RWPE2 (cell line): ENCODE measurements around the gene DNAH9.

ENCODE experiments used
- ATAC-seq: fragments of 200-7000 bp; cut with Tn5 transposase; 3 replicates; pipeline ENCODE4 v1.9.1; 2021; ENCODE audit warnings: low read depth
- DNase-seq: peaks from one replicate; pipeline ENCODE4 v3.0.0-alpha.2; 2020; ENCODE audit warnings: low spot score
- H3K27ac ChIP-seq: fragments of 450-650 bp; 2 replicates; pipeline ENCODE4 v1.5.1; 2017; ENCODE audit warnings: mild to moderate bottlenecking; ENCODE audit not compliant: poor library complexity, severe bottlenecking
- H3K27me3 ChIP-seq: fragments of 250-450 bp; sonication (Bioruptor Pico); 2 replicates; pipeline ENCODE4 v1.5.1; 2021; ENCODE audit warnings: mild to moderate bottlenecking, moderate library complexity; ENCODE audit not compliant: insufficient read depth, poor library complexity, severe bottlenecking
- H3K36me3 ChIP-seq: fragments of 250-450 bp; sonication (Bioruptor Pico); 2 replicates; pipeline ENCODE4 v1.5.1; 2020; ENCODE audit warnings: low read depth, mild to moderate bottlenecking, moderate library complexity
- H3K4me1 ChIP-seq: fragments of 250-450 bp; sonication (Bioruptor Pico); 2 replicates; pipeline ENCODE4 v1.5.1; 2021; ENCODE audit warnings: mild to moderate bottlenecking, moderate library complexity; ENCODE audit not compliant: insufficient read depth, poor library complexity, severe bottlenecking
- H3K4me3 ChIP-seq: fragments of 250-450 bp; sonication (Bioruptor Pico); 2 replicates; pipeline ENCODE4 v1.5.1; 2021; ENCODE audit warnings: mild to moderate bottlenecking, moderate library complexity; ENCODE audit not compliant: severe bottlenecking
- H3K9me3 ChIP-seq: fragments of 250-450 bp; sonication (Bioruptor Pico); 2 replicates; pipeline ENCODE4 v1.5.1; 2021; ENCODE audit warnings: mild to moderate bottlenecking, moderate library complexity; ENCODE audit not compliant: severe bottlenecking
- CTCF ChIP-seq: fragments of 450-650 bp; IDR thresholded peaks from one replicate; pipeline ENCODE4 v1.5.1; 2017; ENCODE audit warnings: mild to moderate bottlenecking, moderate library complexity; ENCODE audit not compliant: poor library complexity, severe bottlenecking

The DNAH9 gene

GRCh38 chr17:11701911-11702310 is 103.6 kb downstream of the DNAH9 start:
- no peak for DNase-seq
- no peak overlapping the region for H3K27ac ChIP-seq
- ATAC-seq, result no peak
- H3K4me3 ChIP-seq, result no peak overlapping the region
- no peak for TF ChIP-seq CTCF
- no peaks in the 10 kb centered on the region for H3K27me3 ChIP-seq
- H3K9me3 ChIP-seq, result peaks cover 1% of the 10 kb centered on the region
- no peaks in the 10 kb centered on the region for H3K36me3 ChIP-seq
- no peaks in the 10 kb centered on the region for H3K4me1 ChIP-seq

GRCh38 chr17:11704041-11704440 is 105.8 kb downstream of the DNAH9 start:
- DNase-seq (no peak), ATAC-seq (no peak)
- Histone ChIP-seq H3K4me1 (no peaks in the 10 kb centered on the region), H3K27ac (no peak overlapping the region), H3K36me3 (no peaks in the 10 kb centered on the region), H3K27me3 (no peaks in the 10 kb centered on the region), H3K4me3 (no peak overlapping the region), H3K9me3 (peaks cover 1% of the 10 kb centered on the region)
- no peak for TF ChIP-seq CTCF

- Histone ChIP-seq H3K9me3 (peaks cover 1% of the 10 kb centered on the region), H3K36me3 (no peaks in the 10 kb centered on the region), H3K27me3 (no peaks in the 10 kb centered on the region), H3K4me1 (no peaks in the 10 kb centered on the region), H3K4me3 (no peak overlapping the region), H3K27ac (no peak overlapping the region)
- no peak for DNase-seq
- no peak for ATAC-seq
- no peak for TF ChIP-seq CTCF
Measured at GRCh38 chr17:11705111-11705510, 106.8 kb downstream of the DNAH9 start.

GRCh38 chr17:11707586-11707985 is 109.3 kb downstream of the DNAH9 start:
- DNase-seq, result no peak
- no peak for ATAC-seq
- Histone ChIP-seq H3K4me1 (no peaks in the 10 kb centered on the region), H3K27me3 (no peaks in the 10 kb centered on the region), H3K27ac (no peak overlapping the region), H3K9me3 (peaks cover 1% of the 10 kb centered on the region), H3K4me3 (no peak overlapping the region), H3K36me3 (no peaks in the 10 kb centered on the region)
- TF ChIP-seq CTCF, result no peak

- H3K36me3 ChIP-seq, result no peaks in the 10 kb centered on the region
- H3K4me1 ChIP-seq, result no peaks in the 10 kb centered on the region
- H3K27ac ChIP-seq, result no peak overlapping the region
- TF ChIP-seq CTCF, result no peak
- DNase-seq (no peak), ATAC-seq (no peak)
- H3K27me3 ChIP-seq, result no peaks in the 10 kb centered on the region
- no peaks in the 10 kb centered on the region for H3K9me3 ChIP-seq
- H3K4me3 ChIP-seq, result no peak overlapping the region
Measured at GRCh38 chr17:11712456-11712855, 114.2 kb downstream of the DNAH9 start.
